CD4-positive, alpha-beta T cell treated with Interleukin-4 for 1 hour (primary cell): ENCODE results near the gene ITGA1.
"Not testable (repeated sequence)": the region's sequence is repeated elsewhere in the genome, so short reads cannot be mapped to it uniquely, and the experiment has no call there.

ENCODE experiments used
- DNase-seq, 2 donors: peaks; one replicate each; pipeline ENCODE4 v3.0.0-alpha.2; 2020 to 2022

The ITGA1 gene

DNA sequence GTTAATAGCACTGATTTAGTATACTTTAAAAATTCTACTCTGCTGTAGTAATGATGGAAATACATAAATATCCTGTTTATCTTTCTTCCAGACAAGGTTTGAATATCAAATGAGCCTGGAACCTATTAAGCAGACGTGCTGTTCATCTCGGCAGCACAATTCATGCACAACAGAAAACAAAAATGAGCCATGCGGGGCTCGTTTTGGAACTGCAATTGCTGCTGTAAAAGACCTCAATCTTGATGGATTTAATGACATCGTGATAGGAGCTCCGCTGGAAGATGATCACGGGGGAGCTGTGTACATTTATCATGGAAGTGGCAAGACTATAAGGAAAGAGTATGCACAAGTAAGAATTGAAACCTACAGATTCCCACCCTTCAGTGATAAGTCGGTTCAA is 122.4 kb downstream of the ITGA1 start:
- no peak for DNase-seq

DNA sequence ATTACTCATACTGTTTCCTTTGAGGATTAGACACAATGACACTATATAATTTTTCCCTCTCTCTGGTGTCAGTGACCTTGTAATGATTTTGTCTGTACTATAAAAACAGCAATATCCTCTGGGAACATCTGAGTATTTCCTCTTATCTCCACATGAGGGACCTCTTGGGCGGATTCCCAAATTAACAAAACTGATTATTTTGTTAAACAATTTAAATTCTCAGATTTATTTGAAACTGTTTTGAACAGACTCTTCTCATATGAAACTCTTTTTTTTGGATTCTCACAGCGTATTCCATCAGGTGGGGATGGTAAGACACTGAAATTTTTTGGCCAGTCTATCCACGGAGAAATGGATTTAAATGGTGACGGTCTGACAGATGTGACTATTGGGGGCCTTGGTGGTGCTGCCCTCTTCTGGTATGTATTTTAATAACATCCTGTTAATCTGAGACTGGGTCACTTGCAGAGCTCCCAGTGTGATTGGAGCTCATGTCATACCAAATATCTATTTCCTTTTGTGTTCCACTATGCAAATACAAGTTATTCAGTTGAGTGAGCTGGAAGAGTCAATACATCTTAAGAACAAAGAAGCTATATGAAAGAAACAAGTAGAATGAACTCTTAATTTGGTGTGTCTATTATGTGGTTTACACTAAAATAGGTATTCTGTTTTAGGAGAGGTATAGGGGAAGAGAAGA is 127.6 kb downstream of the ITGA1 start:
- DNase-seq: peak; percentile 52 to 78

DNA sequence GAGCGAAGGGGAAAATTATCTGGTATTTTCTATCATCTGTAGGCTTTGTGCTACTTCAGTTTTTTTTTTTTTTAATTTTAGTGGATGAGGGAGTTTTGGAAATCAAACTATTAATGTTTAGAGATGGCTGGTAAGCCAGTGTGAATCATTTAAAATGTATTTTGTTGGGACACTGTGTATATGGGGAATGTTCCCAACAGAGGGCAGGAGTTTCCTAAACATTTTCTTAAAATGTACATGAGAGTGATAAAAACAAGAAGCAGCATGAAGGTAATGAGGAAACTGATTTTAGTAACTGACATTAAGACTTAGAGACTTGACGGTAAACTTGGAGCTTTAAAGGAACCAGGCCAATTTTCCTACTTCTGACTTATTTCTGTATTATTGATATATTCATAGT is 133.2 kb downstream of the ITGA1 start:
- no peak for DNase-seq

DNA sequence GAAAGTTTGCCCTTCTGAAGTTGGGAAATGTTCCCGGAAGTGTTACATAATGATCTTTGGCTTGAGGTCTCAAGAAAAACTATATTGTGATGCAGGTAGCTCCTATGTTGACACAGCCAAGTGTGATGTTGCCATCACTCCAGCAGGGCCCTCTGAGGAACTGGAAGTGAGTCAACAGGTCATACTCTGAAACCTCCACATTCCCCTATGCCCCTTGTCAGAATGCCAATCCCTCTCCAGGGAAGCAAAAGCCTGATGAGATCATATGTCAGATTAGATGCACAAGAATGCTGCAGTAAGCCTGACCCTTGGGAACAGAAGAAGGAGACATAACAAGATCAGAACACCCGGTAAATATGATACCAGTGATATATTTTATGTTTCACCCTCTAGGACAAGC is 134.7 kb downstream of the ITGA1 start:
- DNase-seq: peak in 1 of 2 donors; percentile 18

DNA sequence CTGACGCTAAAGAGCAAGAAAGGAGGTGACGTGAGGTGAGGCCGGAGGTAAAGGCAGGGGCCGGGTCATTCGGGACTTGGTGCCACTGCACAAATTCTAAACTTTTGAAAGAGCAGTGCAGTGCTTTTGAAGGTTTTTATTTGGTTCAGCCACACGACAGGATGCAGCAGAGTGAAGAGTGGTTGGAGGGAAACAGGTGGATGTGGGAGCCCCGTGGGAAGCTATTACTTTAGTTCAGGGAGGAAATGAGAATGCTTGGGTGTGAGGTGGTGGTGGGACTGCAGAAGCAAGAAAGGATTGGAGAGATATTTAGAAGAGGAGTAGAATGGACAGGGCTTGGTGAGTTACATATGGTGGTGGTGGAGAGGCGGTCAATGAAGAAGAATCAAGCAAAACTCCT is 136.7 kb downstream of the ITGA1 start:
- no peak for DNase-seq

DNA sequence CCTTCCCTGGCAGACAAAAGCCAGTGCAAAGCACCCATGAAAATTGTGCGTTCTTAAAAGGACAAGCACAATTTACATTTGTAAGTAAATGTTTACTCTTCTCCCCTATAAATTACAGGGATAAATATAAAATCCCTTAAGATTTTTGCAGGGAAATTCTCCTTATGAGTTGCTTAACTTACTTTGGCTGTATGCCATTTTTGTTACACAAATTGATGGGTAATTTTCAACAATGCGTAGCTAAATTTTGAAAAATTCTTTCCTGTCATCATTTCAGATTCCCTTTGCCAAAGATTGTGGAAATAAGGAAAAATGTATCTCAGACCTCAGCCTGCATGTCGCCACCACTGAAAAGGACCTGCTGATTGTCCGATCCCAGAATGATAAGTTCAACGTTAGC is 137.3 kb downstream of the ITGA1 start:
- no peak for DNase-seq

DNA sequence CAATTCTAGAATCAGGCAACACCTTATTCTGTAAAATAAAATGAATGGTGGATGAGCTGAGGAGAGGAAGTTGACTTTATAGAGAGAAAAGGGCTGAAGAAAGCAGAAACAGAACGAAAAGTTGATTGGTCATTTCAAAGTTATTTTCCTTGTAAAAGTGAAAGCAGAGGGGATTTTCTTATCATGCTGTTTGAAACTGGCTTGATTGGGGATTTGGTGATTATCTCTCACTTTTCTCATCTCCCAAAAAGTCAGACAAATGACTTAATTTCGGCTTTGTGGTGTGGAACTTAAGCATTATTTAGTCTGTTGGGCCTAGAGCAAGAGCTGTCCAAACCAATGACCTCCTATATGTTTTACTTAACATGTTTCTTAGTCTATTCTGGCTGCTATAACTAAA is 141.0 kb downstream of the ITGA1 start:
- no peak for DNase-seq

DNA sequence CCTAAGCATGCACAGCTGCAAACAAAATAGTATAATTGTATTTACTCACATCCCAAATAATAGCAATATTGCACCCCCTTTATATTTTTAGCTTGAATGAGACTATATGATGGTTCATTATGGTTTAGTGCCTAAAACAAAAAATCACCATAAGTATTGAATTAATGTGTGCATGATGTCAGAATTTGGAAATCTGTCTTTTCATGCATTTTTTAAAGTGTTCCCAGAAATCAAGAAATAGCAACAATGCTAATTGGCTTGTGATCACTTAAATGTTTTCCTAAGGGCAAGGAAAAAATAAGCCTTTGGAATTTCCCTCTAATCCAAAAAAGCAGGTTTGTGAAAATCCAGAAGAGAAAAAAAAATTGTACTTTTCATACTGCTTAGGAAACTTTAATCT is 150.5 kb downstream of the ITGA1 start:
- no peak for DNase-seq

DNA sequence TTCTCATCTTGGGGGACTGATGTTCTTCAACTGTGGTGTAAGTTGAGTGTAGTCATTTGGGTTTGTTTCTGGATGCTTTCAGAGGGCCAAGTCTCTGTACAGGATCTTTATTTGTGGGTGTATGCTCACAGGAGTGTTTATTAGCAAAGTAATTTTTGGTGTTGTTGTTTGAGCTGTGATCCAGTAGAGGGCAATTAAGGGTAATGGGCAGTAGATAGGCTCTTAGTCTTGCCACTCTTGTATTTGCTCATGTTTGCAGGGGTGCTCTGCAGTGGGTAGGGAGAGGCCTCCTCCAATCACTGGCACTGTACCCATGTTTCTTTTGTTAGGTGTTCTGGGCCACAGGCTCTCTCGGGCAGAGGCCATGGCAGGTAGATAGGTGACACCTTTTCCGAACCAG is 155.6 kb downstream of the ITGA1 start:
- DNase-seq: peak in 1 of 2 donors; percentile 7

DNA sequence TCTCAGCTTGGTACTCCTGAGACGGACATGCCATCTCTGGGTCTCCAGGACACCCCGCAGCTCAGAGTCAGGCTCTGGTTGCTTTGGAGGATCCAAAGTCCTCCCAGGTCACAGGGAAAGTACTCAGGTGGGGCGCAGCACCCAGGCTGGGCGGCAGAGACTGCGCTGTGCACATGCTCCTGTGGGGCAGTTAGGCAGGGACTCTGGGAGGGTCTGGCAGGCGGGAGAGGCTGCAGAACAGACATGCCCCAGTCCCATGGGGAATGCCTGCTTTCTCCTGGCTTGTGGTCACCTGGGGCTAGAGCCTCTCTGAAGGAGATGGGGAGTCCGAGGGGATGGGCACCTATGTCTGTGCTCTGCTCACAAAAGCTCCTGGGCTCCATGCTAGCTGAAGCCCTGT is 156.1 kb downstream of the ITGA1 start:
- DNase-seq: no peak

DNA sequence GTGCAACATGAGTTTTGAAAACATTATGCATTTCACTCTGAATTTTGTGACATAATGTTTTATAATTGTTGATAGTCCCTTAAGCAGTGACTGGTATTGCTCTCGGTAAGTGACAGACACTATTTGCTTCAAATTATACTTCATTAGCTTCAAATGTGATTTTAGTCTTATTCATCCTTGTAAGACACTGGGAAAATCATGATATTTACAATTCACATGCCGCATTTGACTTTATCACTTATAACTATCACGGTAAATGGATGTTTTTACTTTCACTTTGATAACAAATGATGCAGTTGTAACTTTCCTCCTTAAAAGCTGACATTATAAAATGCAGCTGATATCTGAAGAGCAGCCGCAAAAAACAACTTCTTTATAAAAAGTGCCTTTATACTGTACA is 157.3 kb downstream of the ITGA1 start:
- DNase-seq: peak in 1 of 2 donors; percentile 16

DNA sequence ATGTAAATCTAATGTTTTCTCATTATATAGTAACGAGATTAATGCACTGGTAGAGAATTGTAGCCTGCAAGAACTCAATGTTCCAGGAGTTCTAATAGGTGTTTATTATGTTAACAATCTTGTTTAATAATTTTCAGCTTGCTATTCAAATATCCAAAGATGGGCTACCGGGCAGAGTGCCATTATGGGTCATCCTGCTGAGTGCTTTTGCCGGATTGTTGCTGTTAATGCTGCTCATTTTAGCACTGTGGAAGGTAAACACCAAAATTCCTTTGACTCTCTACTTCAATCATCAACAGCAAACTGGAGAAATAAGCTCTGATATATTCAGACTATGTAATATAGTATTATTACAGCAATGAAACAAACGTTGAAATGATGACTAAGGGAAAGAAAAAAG is 159.5 kb downstream of the ITGA1 start:
- no peak for DNase-seq

DNA sequence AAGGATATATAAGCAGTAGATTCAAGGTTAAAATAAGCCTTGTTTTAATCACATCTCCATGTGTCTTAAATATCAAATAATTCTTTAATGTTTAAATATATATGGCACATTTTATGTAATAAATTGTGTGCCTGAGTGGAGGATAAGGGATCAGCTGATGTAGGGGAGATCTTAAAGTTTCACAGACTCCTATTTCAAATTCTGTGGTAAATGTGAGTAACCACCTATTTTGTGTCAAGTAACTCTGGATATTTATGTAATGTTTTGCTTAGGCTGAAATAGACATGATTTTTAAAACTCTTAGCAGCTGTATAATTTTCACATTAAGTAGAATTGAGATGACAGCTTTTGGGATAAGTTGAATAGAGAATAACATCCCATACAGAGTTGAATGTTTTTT is 160.1 kb downstream of the ITGA1 start:
- no peak for DNase-seq

DNA sequence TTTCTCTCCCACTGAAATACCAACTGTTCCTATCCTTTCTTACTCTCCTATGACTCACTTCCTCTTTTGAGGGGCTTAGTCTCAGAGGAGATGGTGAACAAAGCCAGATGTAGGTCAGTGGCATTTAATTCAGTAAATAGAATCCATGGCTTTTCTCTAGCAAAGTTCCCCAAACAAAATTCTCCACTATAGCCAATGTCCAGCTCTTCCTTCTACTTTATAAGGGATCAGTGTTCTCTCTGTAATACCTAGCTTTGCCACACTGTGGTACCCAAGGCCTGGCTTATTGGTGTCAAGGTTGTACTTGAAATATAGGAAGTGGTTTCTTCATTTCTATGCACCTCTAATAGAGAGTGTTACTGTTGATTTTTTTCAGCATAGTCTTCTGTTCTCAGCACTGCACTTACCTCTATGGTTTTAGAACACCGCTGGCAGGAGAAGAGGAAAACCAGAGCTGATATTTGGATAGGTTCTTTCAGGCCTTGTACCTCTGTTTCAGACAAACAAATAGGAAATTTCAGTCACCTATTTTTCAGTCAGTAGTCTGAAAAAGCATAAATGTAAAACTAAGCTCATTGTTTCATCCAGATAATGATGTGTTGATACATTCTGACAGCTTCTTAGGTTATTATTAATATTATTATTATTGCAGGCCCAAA is 160.8 kb downstream of the ITGA1 start:
- peak; percentile 52 to 79 for DNase-seq

DNA sequence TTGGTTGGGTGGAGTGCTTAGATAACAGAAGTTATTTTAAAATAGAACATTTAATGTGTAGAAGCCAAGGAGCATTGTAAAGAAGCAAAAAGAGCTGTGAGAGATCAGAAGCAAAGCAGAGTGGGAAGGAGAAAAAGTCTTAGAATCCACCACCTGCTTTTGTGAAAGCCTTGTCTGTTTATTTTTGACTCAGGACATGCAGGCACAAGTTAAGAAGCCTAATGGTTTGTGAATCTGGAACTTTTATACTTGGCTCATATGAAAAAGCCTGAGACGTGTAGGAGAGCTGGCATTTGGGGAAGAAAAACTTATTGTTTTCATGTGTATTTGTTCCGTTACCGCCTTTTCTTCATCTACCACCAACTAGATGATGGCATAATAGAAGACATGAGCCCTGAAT is 163.0 kb downstream of the ITGA1 start:
- no peak for DNase-seq

DNA sequence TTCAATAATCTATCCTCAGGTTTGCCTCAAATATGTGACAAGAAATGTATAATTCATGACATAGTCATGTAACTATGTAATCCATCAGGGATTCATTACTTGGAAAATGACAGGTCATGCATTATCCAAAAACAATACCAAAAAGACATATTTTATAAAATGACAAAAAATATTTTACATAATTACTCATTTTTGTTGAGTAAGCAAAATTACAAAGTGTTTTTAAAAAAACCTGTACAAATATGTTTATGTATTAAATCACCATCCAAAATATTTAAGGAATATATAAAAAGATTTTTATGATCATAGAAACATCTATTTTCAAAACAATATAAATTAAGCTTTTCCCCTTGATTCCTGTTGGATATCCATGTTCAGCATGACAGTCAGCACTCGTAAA is 164.8 kb downstream of the ITGA1 start:
- DNase-seq: no peak

DNA sequence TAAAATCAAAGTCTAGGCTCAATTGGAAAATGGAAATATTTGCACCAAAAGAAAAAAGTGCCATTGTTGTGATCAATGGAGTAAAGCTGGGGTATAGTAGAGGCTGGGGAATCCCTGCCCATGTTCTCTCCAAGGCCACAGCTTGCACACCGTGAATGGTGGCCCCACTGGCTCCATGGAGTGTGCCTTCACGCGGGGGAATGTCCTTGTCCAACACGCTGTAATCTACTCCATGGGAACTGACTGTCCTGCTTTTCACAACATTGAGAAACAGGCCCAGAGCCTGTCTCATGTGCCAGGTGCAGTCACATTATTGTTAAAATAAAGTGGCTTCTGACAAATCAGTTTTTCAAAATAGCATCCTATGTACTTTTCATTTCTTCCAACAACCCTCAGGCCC is 168.3 kb downstream of the ITGA1 start:
- DNase-seq: no peak

DNA sequence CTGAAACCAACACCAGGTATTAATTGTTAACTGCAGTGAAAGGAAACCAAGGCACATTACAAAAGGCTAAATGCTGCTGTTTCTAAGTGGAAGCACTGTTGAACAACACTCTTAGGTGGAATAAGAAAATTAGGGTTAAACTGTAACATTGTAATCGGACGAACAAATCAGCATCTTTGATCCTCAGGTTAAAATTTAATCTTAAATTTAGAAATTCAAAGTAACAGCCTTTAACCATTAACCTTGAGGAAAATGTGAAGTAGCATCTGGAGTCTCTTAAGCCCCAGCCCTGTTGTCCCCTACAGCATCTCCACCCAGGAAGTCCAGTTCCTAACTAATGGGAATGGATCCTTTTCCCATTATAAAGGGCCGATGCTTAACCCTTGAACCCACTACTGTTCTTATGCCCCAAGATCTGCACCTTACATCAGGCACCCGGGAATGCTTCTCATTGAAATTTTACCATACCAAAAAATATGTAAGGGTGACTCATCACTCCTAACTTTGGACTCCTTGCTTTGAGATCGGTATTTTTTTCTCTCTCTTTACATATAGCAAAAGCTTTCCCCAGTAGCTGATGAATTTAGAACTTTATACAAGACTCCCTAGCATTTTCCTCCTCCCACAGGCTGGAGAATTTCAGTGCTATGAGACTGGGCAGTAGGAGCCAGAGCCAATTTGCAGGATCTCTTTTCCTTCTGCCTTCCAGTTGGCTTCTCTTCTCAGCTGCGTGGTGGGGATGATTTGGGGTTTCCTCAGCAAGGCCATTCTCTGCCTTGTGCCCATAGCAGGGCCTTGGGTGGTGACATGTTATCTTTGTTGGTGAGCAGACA is 169.4 kb downstream of the ITGA1 start:
- no peak for DNase-seq

DNA sequence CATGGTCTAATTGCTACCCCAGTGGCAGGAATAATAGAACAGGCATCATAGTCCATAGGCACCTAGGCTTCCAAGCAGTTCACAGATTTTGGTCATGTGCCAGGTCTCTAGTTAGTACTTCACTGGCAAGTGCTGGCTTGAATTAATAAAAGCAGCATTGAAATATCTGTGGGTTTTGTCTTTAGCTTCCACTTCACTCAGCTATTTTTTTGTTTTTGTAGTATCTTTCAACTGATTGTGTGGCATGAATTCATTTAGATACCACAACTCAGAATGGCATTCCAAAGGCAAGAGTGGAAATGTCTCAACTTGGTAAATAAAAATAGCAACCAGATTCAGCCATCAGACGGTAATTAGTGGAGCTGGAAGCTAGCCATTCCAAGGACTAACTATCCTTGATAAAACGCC is 173.6 kb downstream of the ITGA1 start:
- no peak for DNase-seq

DNA sequence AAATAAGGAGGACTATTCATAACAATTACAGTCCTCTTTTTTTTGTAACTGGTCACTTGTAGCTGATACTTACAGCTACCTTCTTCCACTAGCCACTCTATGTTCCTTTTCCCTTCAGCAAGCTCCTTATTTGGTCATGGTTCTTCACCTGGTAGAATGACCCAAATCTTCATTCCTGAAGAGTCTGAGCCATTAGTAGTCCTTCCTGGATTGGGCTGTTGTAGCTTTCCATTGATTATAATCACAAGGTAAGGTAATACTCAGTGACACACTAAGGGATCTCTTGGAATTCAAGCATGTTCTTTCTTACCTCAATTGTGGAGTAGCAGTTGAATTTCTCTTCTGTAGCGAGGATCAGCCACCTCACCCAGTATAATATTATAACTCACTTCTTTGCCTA is 175.9 kb downstream of the ITGA1 start:
- DNase-seq: no peak

DNA sequence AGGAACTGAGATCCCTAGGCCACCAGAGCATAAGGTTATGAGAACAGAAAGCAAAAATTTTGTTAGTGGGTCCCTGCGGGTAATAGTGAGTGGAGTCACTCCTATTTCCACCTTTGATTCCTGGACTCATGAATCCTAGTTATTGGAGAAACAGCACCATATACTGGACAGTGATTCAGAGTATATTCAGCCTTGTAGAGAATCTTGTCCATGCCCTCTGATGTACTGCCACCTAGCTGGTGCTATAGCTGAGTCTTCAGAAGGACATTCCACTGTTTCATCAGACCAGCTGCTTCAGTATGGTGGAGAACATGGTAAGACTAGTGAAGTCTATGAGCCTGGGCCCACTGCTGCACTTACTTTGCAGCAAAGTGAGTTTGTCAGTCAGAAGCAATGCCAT is 176.4 kb downstream of the ITGA1 start:
- DNase-seq: no peak

DNA sequence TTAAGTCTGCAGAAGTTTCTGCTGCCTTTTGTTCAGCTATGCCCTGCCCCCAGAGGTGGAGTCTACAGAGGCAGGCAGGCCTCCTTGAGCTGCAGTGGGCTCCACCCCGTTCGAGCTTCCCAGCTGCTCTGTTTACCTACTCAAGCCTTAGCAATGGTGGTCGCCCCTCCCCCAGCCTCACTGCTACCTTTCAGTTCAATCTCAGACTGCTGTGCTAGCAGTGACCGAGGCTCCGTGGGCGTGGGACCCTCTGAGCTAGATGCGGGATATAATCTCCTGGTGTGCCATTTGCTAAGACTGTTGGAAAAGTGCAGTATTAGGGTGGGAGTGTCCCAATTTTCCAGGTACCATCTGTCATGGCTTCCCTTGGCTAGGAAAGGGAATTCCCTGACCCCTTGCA is 188.4 kb downstream of the ITGA1 start:
- DNase-seq: not testable (repeated sequence)

DNA sequence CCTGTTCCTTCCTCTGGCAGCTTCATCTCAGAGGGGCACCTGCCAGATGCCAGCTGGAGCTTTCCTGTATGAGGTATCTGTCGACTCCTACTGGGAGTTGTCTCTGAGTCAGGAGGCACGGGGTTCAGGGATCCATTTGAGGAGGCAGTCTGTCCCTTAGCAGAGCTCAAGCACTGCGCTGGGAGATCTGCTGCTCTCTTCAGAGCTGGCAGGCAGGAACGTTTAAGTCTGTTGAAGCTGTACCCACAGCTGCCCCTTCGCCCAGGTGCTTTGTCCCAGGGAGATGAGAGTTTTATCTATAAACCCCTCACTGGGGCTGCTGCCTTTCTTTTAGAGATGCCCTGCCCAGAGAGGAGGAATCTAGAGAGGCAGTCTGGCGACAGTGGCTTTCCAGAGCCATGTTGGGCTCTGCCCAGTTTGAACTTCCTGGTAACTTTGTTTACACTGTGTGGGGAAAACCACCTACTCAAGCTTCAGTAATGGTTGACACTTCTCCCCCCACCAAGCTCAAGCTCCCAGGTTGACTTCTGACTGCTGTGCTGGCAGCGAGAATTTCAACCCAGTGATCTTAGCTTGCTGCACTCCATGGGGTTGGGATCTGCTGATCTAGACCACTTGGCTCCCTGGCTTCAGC is 189.7 kb downstream of the ITGA1 start:
- no peak for DNase-seq

DNA sequence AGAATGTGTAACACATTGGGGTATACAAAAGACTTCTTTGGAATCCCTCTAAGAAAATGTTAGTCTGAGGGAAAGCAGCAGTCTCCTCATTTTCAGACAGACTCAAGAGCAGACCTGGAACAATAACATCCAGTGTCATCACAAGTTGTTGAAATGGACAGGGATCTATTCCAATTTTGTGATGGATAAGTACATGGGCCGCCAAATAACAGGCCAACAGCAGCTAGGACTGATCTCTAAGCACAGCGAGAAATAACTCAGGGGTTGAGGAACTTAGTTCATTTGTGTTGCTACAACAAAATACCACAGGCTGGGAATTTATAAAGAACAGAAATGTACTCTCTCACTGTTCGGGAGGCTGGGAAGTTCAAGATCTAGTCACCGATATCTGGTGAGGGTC is 193.8 kb downstream of the ITGA1 start:
- no peak for DNase-seq
